Measurements from ENCODE around the gene ADARB1.

DNA sequence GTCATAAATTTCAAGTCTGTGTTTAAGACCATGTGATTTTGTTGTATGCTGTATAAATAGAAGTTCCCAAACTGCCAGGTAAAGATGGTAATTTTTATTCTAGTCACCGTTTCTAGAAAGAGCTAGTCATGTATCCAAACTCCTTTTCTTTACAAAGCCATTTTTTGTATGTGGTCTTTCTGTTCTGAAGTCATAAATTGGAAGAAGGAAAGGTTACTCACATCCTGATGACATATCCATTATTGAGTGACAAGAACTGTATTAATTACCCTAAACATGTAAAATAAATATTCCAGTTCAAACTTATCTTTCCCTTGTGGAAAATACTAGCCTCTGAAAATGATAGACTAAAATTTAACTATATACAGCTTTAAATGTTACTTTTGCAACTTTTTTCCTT lies 108.6 kb downstream of the ADARB1 start:
- TF ChIP-seq, protein P1, sequence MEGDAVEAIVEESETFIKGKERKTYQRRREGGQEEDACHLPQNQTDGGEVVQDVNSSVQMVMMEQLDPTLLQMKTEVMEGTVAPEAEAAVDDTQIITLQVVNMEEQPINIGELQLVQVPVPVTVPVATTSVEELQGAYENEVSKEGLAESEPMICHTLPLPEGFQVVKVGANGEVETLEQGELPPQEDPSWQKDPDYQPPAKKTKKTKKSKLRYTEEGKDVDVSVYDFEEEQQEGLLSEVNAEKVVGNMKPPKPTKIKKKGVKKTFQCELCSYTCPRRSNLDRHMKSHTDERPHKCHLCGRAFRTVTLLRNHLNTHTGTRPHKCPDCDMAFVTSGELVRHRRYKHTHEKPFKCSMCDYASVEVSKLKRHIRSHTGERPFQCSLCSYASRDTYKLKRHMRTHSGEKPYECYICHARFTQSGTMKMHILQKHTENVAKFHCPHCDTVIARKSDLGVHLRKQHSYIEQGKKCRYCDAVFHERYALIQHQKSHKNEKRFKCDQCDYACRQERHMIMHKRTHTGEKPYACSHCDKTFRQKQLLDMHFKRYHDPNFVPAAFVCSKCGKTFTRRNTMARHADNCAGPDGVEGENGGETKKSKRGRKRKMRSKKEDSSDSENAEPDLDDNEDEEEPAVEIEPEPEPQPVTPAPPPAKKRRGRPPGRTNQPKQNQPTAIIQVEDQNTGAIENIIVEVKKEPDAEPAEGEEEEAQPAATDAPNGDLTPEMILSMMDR (conservative IDR thresholded peaks at IDR 0.05), result no peak
- no peak for TF ChIP-seq ZFX (IDR thresholded peaks at IDR 0.05)

Measured in C4-2B (cell line).